Neuronal stem cell (in vitro differentiated cells): Measurements from ENCODE around the gene MYL5.
"Not testable (repeated sequence)": the region's sequence is repeated elsewhere in the genome, so short reads cannot be mapped to it uniquely, and the experiment has no call there.

Source experiments
- DNase-seq: peaks from one replicate; pipeline ENCODE4 v3.0.0-alpha.2; 2013; ENCODE audit warnings: low spot score
- H2AFZ ChIP-seq: one replicate; pipeline ENCODE4 v1.6.1; 2013; ENCODE audit warnings: mild to moderate bottlenecking, low read length, inconsistent platforms
- H2AK5ac ChIP-seq: 2 replicates; pipeline ENCODE4 v1.6.1; 2013; ENCODE audit warnings: low read depth, mild to moderate bottlenecking, inconsistent platforms, low read length, moderate library complexity, mixed read lengths
- H2BK120ac ChIP-seq: 2 replicates; pipeline ENCODE4 v1.6.1; 2013; ENCODE audit warnings: low read depth, mild to moderate bottlenecking, inconsistent platforms, low read length, moderate library complexity, mixed read lengths
- H2BK12ac ChIP-seq: one replicate; pipeline ENCODE4 v1.6.1; 2013; ENCODE audit warnings: low read length, inconsistent platforms
- H2BK15ac ChIP-seq: 2 replicates; pipeline ENCODE4 v1.6.1; 2013; ENCODE audit warnings: mild to moderate bottlenecking, low read length, inconsistent platforms, mixed read lengths
- H2BK5ac ChIP-seq: one replicate; pipeline ENCODE4 v1.6.1; 2013; ENCODE audit warnings: inconsistent platforms, mild to moderate bottlenecking, low read length, moderate library complexity
- H3K14ac ChIP-seq: one replicate; pipeline ENCODE4 v1.6.1; 2013; ENCODE audit warnings: low read length, inconsistent platforms
- H3K18ac ChIP-seq: 2 replicates; pipeline ENCODE4 v1.6.1; 2013; ENCODE audit warnings: low read length, inconsistent platforms
- H3K23ac ChIP-seq: 2 replicates; pipeline ENCODE4 v1.6.1; 2013; ENCODE audit warnings: low read depth, mild to moderate bottlenecking, mixed read lengths, low read length, inconsistent platforms; ENCODE audit not compliant: poor library complexity
- H3K27ac ChIP-seq: replicated peaks from 3 replicates; pipeline ENCODE4 v1.5.1; 2013; ENCODE audit warnings: low read length, inconsistent platforms
- H3K27me3 ChIP-seq, 3 experiments: 2 replicates each; pipeline ENCODE4 v1.6.1; 2013; ENCODE audit warnings: low read length in 3 of 3, mild to moderate bottlenecking in 2 of 3, inconsistent platforms in 1 of 3, low read depth in 1 of 3, mixed read lengths in 1 of 3, moderate library complexity in 1 of 3; ENCODE audit not compliant: control insufficient read depth in 3 of 3, insufficient read depth in 3 of 3
- H3K36me3 ChIP-seq, 2 donors: replicated peaks in 1 of 2; 2 replicates each; pipeline ENCODE4 v1.6.1; 2013; ENCODE audit warnings: low read length in 2 of 2; ENCODE audit not compliant: control insufficient read depth in 2 of 2, insufficient read depth in 2 of 2
- H3K4ac ChIP-seq: 2 replicates; pipeline ENCODE4 v1.6.1; 2013; ENCODE audit warnings: inconsistent platforms, mild to moderate bottlenecking, low read length, moderate library complexity
- H3K4me1 ChIP-seq, 2 donors: 1 replicate in 1 of 2; 2 replicates in 1 of 2; pipeline ENCODE4 v1.6.1; 2013; ENCODE audit warnings: low read length in 2 of 2, low read depth in 1 of 2; ENCODE audit not compliant: control insufficient read depth in 2 of 2, insufficient read depth in 1 of 2
- H3K4me2 ChIP-seq: one replicate; pipeline ENCODE4 v1.6.1; 2013; ENCODE audit warnings: mild to moderate bottlenecking, low read length, inconsistent platforms; ENCODE audit not compliant: insufficient read depth, poor library complexity, severe bottlenecking
- H3K4me3 ChIP-seq, 2 donors: 2 replicates each; pipeline ENCODE4 v1.5.1; 2013; ENCODE audit warnings: low read length in 2 of 2, mild to moderate bottlenecking in 2 of 2, inconsistent platforms in 1 of 2, moderate library complexity in 1 of 2
- H3K79me1 ChIP-seq: one replicate; pipeline ENCODE4 v1.6.1; 2013; ENCODE audit warnings: low read depth, mild to moderate bottlenecking, inconsistent platforms, low read length, moderate library complexity
- H3K9ac ChIP-seq: one replicate; pipeline ENCODE4 v1.6.1; 2013; ENCODE audit warnings: mild to moderate bottlenecking, low read depth, low read length, inconsistent platforms; ENCODE audit not compliant: poor library complexity
- H3K9me3 ChIP-seq, 2 donors: replicated peaks in 1 of 2; 2 replicates each; pipeline versions ENCODE3 to v1.6.1; 2013; ENCODE audit warnings: low read length in 2 of 2, mild to moderate bottlenecking in 2 of 2, inconsistent platforms in 1 of 2, low read depth in 1 of 2, mixed read lengths in 1 of 2, moderate library complexity in 1 of 2; ENCODE audit not compliant: control insufficient read depth in 2 of 2, insufficient read depth in 1 of 2
- H4K8ac ChIP-seq: one replicate; pipeline ENCODE4 v1.6.1; 2013; ENCODE audit warnings: low read depth, mild to moderate bottlenecking, inconsistent platforms, low read length, moderate library complexity
- H4K91ac ChIP-seq: one replicate; pipeline ENCODE4 v1.6.1; 2013; ENCODE audit warnings: low read length, low read depth, mild to moderate bottlenecking, inconsistent platforms; ENCODE audit not compliant: poor library complexity
- WGBS, 2 donors: extraction: QIAGEN DNeasy Blood & Tissue Kit; methylation state at CpG; one replicate each; pipeline ENCODE4 v1.1.7; 2013; ENCODE audit warnings: missing lambda C conversion rate in 2 of 2, mixed read lengths in 1 of 2; ENCODE audit not compliant: insufficient read length in 2 of 2, insufficient replicate concordance in 1 of 2; ENCODE audit errors: extremely low coverage in 2 of 2; 5-methylcytosine and 5-hydroxymethylcytosine counted together

The MYL5 gene

GRCh38 chr4:666822-667544 lies 7.4 kb upstream of the MYL5 start:
- Histone ChIP-seq H2BK120ac (no peak overlapping the region), H2BK12ac (no peak overlapping the region), H4K91ac (no peak overlapping the region), H3K9ac (no peak overlapping the region), H3K36me3 (peaks cover 11 to 13% of the 10 kb centered on the region in 2 donors), H3K4me3 (no peak overlapping the region), H2BK15ac (no peak overlapping the region), H3K27ac (no peak overlapping the region), H3K79me1 (peaks cover 2% of the 10 kb centered on the region), H3K9me3 (peaks cover 0 to 2% of the 10 kb centered on the region in 2 donors), H3K14ac (no peak overlapping the region), H3K18ac (no peak overlapping the region), H4K8ac (no peak overlapping the region), H3K27me3 (peaks cover 0 to 19% (median 0%) of the 10 kb centered on the region in 3 experiments), H2AK5ac (peak overlapping the region; percentile 70), H2AFZ (peak overlapping the region; percentile 69), H3K4me2 (no peak overlapping the region), H3K4me1 (peaks cover 0 to 6% of the 10 kb centered on the region in 2 donors), H3K23ac (no peak overlapping the region), H2BK5ac (peak overlapping the region; percentile 66), H3K4ac (no peak overlapping the region)
- DNase-seq, result no peak
- no CpG with 5 or more reads among the region's 28 CpGs for WGBS, 2 donors

- H3K79me1 ChIP-seq, result peaks cover 2% of the 10 kb centered on the region
- H2AFZ ChIP-seq, result no peak overlapping the region
- H2BK5ac ChIP-seq, result no peak overlapping the region
- peaks cover 15 to 19% of the 10 kb centered on the region in 2 donors for H3K36me3 ChIP-seq
- DNase-seq, result no peak
- no peak overlapping the region for H4K8ac ChIP-seq
- H3K9ac ChIP-seq, result no peak overlapping the region
- H3K23ac ChIP-seq, result no peak overlapping the region
- no peak overlapping the region for H3K4me2 ChIP-seq
- H2BK12ac ChIP-seq, result no peak overlapping the region
- H3K4me1 ChIP-seq, result peaks cover 0 to 6% of the 10 kb centered on the region in 2 donors
- H3K4ac ChIP-seq, result no peak overlapping the region
- H3K9me3 ChIP-seq, result peaks cover 0 to 2% of the 10 kb centered on the region in 2 donors
- WGBS, 2 donors, result no CpG with 5 or more reads among the region's 10 CpGs
- no peak overlapping the region for H2BK15ac ChIP-seq
- H4K91ac ChIP-seq, result no peak overlapping the region
- H3K4me3 ChIP-seq, result no peak overlapping the region
- peaks cover 0 to 19% (median 0%) of the 10 kb centered on the region in 3 experiments for H3K27me3 ChIP-seq
- no peak overlapping the region for H3K27ac ChIP-seq
- no peak overlapping the region for H3K14ac ChIP-seq
- H2BK120ac ChIP-seq, result no peak overlapping the region
- no peak overlapping the region for H3K18ac ChIP-seq
- H2AK5ac ChIP-seq, result peak overlapping the region; percentile 70
Observed at GRCh38 chr4:667545-667925, 6.8 kb upstream of the MYL5 start.

- H3K9me3 ChIP-seq, H3K4ac ChIP-seq, H4K91ac ChIP-seq, H3K23ac ChIP-seq, H4K8ac ChIP-seq, DNase-seq, H3K4me3 ChIP-seq, H2AFZ ChIP-seq, H2BK12ac ChIP-seq, H3K14ac ChIP-seq, H2BK15ac ChIP-seq, H2BK5ac ChIP-seq, H2BK120ac ChIP-seq, H3K27ac ChIP-seq, H3K4me2 ChIP-seq, H3K4me1 ChIP-seq, H3K79me1 ChIP-seq, H2AK5ac ChIP-seq, H3K18ac ChIP-seq, H3K9ac ChIP-seq: not testable (repeated sequence)
- H3K27me3 ChIP-seq, result peaks cover 0 to 15% (median 0%) of the 10 kb centered on the region in 3 experiments
- no CpG with 5 or more reads among the region's 6 CpGs for WGBS, 2 donors
- peaks cover 16 to 25% of the 10 kb centered on the region in 2 donors for H3K36me3 ChIP-seq
Observed at GRCh38 chr4:668219-668618, 6.1 kb upstream of the MYL5 start.

GRCh38 chr4:669806-670559 lies 4.4 kb upstream of the MYL5 start:
- H3K27me3 ChIP-seq, H4K91ac ChIP-seq, H3K9me3 ChIP-seq, H3K14ac ChIP-seq, H3K23ac ChIP-seq, H2AK5ac ChIP-seq, DNase-seq, H2BK5ac ChIP-seq, H3K4me1 ChIP-seq, H3K27ac ChIP-seq, H2BK15ac ChIP-seq, H2BK12ac ChIP-seq, H3K4me3 ChIP-seq, H3K79me1 ChIP-seq, H2BK120ac ChIP-seq, H3K9ac ChIP-seq, H3K4me2 ChIP-seq, H2AFZ ChIP-seq, H4K8ac ChIP-seq, H3K4ac ChIP-seq: not testable (repeated sequence)
- Histone ChIP-seq H3K18ac (peak overlapping the region; percentile 38), H3K36me3 (peaks cover 16 to 26% of the 10 kb centered on the region in 2 donors)
- WGBS, 2 donors, result no CpG with 5 or more reads among the region's 11 CpGs
